Renal cortex interstitium (tissue), 11 donors: ENCODE measurements around the gene PPP3R1. TPM values are rescaled to one million over a fixed set of nuclear protein-coding genes. Genes with fewer than 3 reads are reported as not detected.

Experiments used
- DNase-seq, 11 donors: peaks; one replicate each; pipeline ENCODE4 v3.0.0-alpha.2; 2013; ENCODE audit warnings: low read depth in 9 of 11, low spot score in 4 of 11; ENCODE audit errors: extremely low read depth in 1 of 11
- polyA plus RNA-seq, 3 donors: library from polyadenylated mRNA; unstranded; fragments of 120-200 nt; gene quantifications; one replicate each; pipeline ENCODE4 v1.2.1, GENCODE V29; 2013; ENCODE audit not compliant: insufficient read length in 3 of 3

Gene PPP3R1
- polyA plus RNA-seq, 3 donors: 51.8 to 67.6 (median 59.5) TPM

DNA sequence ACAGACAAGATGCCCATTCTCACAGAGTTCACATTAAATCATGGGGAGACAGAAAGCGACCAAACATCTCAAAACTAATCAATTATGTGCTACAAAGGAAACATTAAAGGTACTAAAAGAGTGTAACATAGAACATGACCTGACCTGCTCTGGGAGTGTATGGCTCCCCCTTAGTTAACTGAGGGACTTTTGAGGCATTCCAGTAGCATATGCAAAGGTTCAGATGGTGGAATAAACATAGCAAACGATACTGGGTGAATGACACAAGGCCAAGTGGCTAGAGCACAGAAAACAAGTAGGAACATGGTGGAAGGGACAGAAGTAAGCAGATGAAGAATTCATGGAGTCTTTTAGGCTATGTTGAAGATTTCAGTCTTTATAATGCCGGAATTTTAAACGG is 11.9 kb downstream of the PPP3R1 start:
- DNase-seq: no peak

DNA sequence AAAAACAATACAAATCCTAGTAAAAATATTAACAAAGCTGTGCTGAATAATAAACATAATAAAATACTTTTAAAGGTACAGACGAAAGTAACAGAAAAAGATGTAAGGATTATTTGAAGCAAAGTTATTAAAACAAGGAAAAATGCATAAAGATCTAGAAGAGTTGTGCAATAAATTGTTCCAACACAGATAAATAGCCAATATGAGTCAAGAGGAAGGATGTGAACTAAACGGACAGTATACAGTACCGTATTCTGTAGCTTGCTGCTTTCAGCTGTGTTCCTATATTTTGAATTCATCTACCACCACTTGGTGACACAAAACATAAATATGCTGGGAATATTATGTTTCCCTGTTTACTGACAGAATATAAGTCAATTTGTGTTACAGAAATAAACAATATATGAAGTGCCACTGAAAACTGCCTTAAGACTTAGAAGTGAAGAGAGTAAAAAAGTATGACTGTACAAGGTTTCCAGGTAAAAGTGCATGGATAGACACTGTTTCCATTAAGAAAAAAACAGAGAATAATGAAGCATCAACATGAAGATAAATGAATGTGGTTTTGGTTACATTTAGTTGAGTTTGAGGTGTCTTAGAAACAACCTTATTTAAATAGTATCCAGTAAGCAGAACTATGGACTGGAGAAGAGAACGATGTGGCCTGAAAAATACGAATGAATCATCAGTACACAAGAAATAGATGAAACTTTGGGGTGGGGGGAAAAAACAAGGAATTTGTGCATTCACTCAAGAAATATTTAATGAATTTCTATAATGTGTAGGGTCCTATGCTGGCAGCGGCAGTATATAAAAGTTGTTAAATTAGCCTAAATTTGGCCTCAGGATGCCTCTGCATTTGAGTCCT is 13.1 kb downstream of the PPP3R1 start:
- no peak for DNase-seq

- DNase-seq: no peak
Measured at GRCh38 chr2:68237976-68238580, 14.3 kb downstream of the PPP3R1 start.

DNA sequence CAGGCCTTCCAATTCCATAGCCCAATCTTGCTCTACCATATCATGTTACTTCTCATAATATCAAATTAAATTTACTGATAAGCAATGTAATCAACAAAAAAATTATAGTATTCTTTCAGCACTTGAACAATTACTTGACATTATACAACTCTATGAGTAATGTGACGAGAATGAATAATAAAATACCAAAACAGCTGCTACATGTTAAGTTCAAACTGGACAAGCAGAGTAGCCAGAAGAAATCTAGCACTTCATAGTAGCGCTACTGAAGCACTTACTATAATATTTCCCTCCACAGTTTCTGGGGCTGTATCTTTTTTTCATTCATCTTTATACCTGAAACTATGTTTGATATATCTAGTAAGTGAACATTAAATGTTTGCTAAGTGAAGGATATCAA is 14.9 kb downstream of the PPP3R1 start:
- no peak for DNase-seq

DNA sequence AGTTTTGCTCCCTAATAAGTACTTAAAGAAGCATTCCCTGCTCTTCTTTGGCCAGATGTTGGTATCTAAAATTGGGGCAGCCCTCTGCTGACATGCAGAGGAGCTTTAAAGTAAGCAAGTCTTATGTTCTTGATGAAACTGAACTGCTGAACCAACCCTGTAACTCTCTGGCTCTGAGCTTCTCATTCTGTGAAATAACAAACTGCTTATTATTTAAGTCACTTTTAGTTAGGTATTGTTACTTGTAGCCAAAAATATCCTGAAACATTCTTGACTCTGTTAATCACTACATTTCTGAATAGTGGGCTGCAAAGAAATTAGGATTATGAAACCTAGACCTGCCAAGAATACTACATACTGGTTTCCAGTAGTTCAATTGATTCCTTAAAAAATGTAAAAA is 15.5 kb downstream of the PPP3R1 start:
- no peak for DNase-seq

- DNase-seq: no peak
Measured at GRCh38 chr2:68236103-68236734, 16.1 kb downstream of the PPP3R1 start.

DNA sequence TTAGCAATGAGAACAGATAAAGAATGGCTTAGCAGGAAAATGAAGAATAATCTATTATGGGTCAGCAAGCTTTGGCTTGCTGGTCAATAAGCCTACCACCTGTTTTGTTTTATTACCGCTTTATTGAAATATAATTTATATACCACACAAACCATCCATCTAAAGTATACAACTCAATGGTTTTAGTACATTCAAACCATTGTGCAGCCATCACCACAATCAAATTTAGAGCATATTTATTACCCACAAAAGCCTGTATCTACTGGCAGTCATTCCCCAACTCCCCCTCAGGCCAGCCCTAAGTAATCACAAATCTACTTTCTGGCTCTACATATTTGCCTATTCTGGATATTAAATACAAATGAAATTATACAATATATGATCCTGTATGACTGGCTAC is 17.2 kb downstream of the PPP3R1 start:
- no peak for DNase-seq

- DNase-seq: no peak
Measured at GRCh38 chr2:68234405-68234804, 17.9 kb downstream of the PPP3R1 start.

- no peak for DNase-seq
Measured at GRCh38 chr2:68231061-68231372, 21.3 kb downstream of the PPP3R1 start.

DNA sequence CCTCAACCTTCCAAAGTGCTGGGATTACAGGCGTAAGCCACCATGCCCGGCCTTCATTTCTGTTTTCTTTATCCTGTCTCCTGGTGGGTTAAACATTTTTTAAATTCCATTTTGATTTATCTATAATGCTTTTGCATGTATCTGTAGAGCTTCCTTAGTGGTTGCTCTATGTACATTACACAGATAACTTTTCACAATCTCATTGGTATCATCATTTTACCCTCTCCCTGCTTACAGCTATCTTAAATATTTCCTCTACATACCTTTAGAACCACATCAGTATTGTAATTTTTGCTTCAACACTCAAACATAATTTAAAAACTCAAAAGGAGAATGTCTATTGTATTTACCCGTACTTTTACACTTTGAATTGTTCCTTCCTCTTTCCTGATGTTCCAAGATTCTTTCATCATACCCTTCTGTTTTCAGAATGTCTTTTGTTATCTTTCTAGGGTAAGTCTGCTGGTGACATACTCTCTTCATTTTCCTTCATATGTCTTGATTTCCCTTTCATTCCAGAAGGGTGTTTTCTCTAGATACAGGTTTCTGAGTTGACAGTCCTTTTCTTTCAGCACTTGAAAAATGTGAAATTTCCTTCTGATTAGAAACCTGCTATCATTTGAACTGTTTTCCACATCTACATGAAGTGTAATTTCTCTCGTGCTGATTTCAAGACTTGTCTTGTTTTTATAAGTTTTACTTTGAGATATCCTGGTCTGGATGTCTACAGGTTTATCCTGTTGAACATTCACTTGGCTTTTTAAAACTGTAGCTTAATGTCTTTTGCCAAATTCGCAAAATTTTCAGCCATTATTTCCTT is 21.9 kb downstream of the PPP3R1 start:
- DNase-seq: no peak

- DNase-seq: no peak
Measured at GRCh38 chr2:68226794-68227193, 25.5 kb downstream of the PPP3R1 start.

DNA sequence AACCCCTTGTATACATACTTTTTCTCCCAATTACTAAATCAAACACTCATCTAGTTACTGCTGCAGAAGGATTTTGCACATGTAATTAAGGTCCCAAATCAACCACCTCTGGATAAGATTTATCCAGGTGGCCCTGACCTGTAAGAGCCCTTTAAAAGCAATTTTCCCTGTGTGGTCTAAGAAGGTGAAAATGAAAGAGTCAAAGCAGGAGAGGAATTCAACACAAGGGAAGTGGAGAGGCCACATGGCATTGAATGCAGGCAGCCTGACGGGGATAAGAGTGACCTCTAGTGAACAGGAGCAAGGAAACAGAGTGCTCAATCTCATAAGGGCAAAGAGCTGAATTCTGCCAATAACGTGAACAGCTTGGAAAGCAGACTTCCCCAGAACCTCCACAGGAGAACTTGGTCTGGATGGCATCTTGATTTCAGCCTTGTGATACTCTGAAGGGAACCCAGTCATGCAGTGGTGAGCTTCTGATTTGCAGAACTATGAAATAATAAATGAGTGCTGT is 27.2 kb downstream of the PPP3R1 start:
- DNase-seq: no peak

- no peak for DNase-seq
Measured at GRCh38 chr2:68223419-68223818, 28.9 kb downstream of the PPP3R1 start.

GRCh38 chr2:68222287-68222686 is 30.0 kb downstream of the PPP3R1 start:
- no peak for DNase-seq

- DNase-seq: no peak
Measured at GRCh38 chr2:68218343-68218901, 33.9 kb downstream of the PPP3R1 start.

DNA sequence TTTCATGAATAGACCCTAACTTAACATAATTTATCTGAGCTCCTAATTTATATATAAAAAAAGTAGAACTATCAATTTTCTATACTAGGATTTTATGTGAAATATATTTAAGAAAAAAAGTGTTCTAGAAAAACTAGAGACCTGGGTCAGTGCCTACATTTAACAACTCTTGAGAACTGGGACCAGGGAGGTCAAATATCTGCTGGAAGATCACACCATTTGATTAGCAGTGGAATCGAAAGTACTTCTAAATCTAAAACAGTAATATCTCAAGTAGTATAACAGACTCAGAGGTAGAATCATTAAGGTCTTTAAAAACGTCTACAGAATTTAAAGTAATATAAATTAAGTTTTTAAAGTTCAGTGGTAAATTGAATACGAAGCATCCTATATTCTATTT is 34.6 kb downstream of the PPP3R1 start:
- no peak for DNase-seq

DNA sequence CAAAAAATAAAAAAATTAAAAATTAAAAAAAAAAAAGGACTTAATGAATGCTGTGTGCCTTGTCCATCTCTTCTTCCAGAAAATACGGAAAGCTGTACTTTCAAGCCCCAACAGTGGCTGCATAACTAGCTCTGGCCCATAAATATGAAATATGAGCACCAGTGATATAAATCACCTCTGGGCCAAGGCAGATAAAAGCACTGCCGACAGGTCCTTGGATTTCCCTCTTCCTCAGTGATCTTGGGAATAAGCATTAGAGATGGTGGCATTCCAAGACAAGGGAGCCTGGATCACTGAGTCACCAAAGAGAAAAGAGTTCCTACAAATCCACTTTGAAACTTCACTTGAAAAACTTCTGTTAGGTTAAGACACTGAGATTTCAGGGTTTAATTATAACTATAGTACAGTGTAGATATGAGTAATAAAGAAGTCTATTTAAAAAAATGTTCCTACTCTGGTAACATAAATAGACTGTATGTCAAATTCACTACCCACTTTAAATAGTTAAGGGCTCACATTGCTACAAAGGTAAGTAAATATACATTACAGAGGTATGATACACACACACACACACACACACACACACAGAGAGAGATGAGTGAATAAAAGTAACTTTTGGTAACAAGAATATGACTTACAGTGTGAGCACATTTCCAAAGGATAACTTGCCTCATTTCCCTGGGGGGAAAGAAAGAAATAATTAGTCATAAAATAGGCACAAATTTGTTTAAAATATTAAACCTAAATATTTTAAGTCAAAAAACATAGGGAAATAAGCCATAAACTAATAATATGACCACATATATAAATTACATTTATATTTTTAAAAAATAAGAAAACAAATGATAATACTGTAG is 35.6 kb downstream of the PPP3R1 start:
- DNase-seq: peak in 5 of 11 donors; percentile 4 to 40 (median 22)

GRCh38 chr2:68214381-68214780 is 38.0 kb downstream of the PPP3R1 start:
- no peak for DNase-seq
